ENCODE measurements around the gene ASPG.

- no peak for TF ChIP-seq CTCF (IDR thresholded peaks at IDR 0.05; ENCODE audit: poor library complexity, severe bottlenecking)
- TF ChIP-seq EP300 (conservative IDR thresholded peaks at IDR 0.05; ENCODE audit: poor library complexity, severe bottlenecking) = no peak
- TF ChIP-seq POLR2AphosphoS5 (IDR thresholded peaks at IDR 0.05) = peak; percentile 18
- TF ChIP-seq SMC3 (conservative IDR thresholded peaks at IDR 0.05; ENCODE audit: poor library complexity) = no peak
- TF ChIP-seq RAD21 (conservative IDR thresholded peaks at IDR 0.05) = no peak
- no peak for TF ChIP-seq REST (IDR thresholded peaks at IDR 0.05; ENCODE audit: borderline replicate concordance)
- no peak for TF ChIP-seq EZH2 (IDR thresholded peaks at IDR 0.05; ENCODE audit: borderline replicate concordance, insufficient read depth, low read length, poor library complexity, severe bottlenecking)
Measured at GRCh38 chr14:104151566-104152245, 66.2 kb downstream of the ASPG start.

Data from neural cell (in vitro differentiated cells).